CD4-positive, alpha-beta T cell (primary cell): ENCODE data around the gene FLT3LG. TPM values are rescaled to one million over a fixed set of nuclear protein-coding genes. Genes with fewer than 3 reads are reported as not detected.

Experiments
- ATAC-seq: fragments of 200-7000 bp; cut with Tn5 transposase; one replicate; pipeline ENCODE4 v1.10.0; 2022; ENCODE audit warnings: mild to moderate bottlenecking; ENCODE audit not compliant: poor library complexity
- CTCF ChIA-PET: fragments of 350-600 bp; sonication (Branson Sonifier 250); formaldehyde crosslinking; loops from one replicate; lab custom pipeline; 2021; ENCODE audit warnings: antibody characterized with exemption, inconsistent platforms; lab: Charles Lee
- POLR2A ChIA-PET: fragments of 350-600 bp; sonication (Branson Sonifier 250); formaldehyde crosslinking; loops from one replicate; lab custom pipeline; 2021; ENCODE audit warnings: antibody characterized with exemption, inconsistent platforms; lab: Charles Lee
- DNase-seq, 14 experiments: peaks; one replicate each; pipeline ENCODE4 v3.0.0-alpha.2; 2013 to 2020; ENCODE audit warnings: mixed read lengths in 2 of 14
- H3K27ac ChIP-seq, 2 donors: one replicate each; pipeline versions ENCODE4 v1.5.1 to v1.7.0; 2013; ENCODE audit warnings: low read length in 2 of 2, low read depth in 1 of 2, mild to moderate bottlenecking in 1 of 2
- H3K27me3 ChIP-seq, 2 experiments: 1 replicate in 1 of 2; 2 replicates in 1 of 2; pipeline versions ENCODE4 v1.6.1 to v1.7.0; 2013; ENCODE audit warnings: low read length in 2 of 2, control low read depth in 1 of 2, mild to moderate bottlenecking in 1 of 2, moderate library complexity in 1 of 2; ENCODE audit not compliant: insufficient read depth in 2 of 2, control insufficient read depth in 1 of 2
- H3K36me3 ChIP-seq: one replicate; pipeline ENCODE4 v1.6.1; 2013; ENCODE audit warnings: low read length, control low read depth; ENCODE audit not compliant: insufficient read depth
- H3K4me1 ChIP-seq: one replicate; pipeline ENCODE4 v1.6.1; 2013; ENCODE audit warnings: low read length, control low read depth; ENCODE audit not compliant: insufficient read depth
- H3K4me3 ChIP-seq: one replicate; pipeline ENCODE4 v1.5.1; 2013; ENCODE audit warnings: mild to moderate bottlenecking, low read length, moderate library complexity
- H3K9me3 ChIP-seq, 2 experiments: 1 replicate in 1 of 2; 2 replicates in 1 of 2; pipeline versions ENCODE4 v1.6.1 to v1.7.0; 2013; ENCODE audit warnings: low read length in 2 of 2, mild to moderate bottlenecking in 2 of 2, control low read depth in 1 of 2, moderate library complexity in 1 of 2; ENCODE audit not compliant: control insufficient read depth in 1 of 2, insufficient read depth in 1 of 2
- H3K27ac Mint-ChIP-seq: one replicate; pipeline ENCODE4 v1.8.0; 2020; ENCODE audit warnings: mixed read lengths
- H3K27me3 Mint-ChIP-seq: one replicate; pipeline ENCODE4 v1.8.0; 2021; ENCODE audit warnings: mixed read lengths
- H3K36me3 Mint-ChIP-seq: one replicate; pipeline ENCODE4 v1.8.0; 2021; ENCODE audit warnings: low read depth, mixed read lengths
- H3K4me1 Mint-ChIP-seq: one replicate; pipeline ENCODE4 v1.8.0; 2021; ENCODE audit warnings: low read depth, mixed read lengths
- H3K4me3 Mint-ChIP-seq: one replicate; pipeline ENCODE4 v1.8.0; 2020; ENCODE audit warnings: mild to moderate bottlenecking, mixed read lengths
- H3K9me3 Mint-ChIP-seq: one replicate; pipeline ENCODE4 v1.8.0; 2020; ENCODE audit warnings: mixed read lengths
- CTCF ChIP-seq: fragments of 200-600 bp; IDR thresholded peaks from one replicate; pipeline ENCODE4 v1.8.0; 2022; ENCODE audit warnings: antibody characterized with exemption, mild to moderate bottlenecking
- intact Hi-C, 2 experiments: fragments of 100-400 bp; cut with DNase I in 1 of 2; cut with micrococcal nuclease in 1 of 2; formaldehyde crosslinking; loops; one replicate each; pipeline versions ENCODE4 v1.15.1 to v1.9.0; 2023 to 2025; cut with DNase I, micrococcal nuclease
- total RNA-seq, 174 experiments: library from RNA in 2 of 174; stranded (reverse) in 2 of 174; gene quantifications; one replicate each; pipeline ENCODE4 v1.2.3 and lab custom pipeline; 2021 to 2026

FLT3LG gene
- total RNA-seq, 2 experiments from 2014 or later: 311 to 325 TPM

GRCh38 chr19:49513746-49514118 lies 39.7 kb downstream of the FLT3LG start:
- peak overlapping the region in 1 of 2 donors; percentile 46 for H3K27ac ChIP-seq
- intact Hi-C loops: loop anchor here in 1 of 2 experiments (2.0 kb wide), 1 partner anchor 15 kb away; the partner anchor contains the start of gene RCN3
- ChIA-PET CTCF (interaction anchor here (1.6 to 1.9 kb wide), 2 partner anchors 33 to 57 kb away, joined by 8 to 10 read pairs; no protein-coding TSS in a partner anchor), POLR2A (interaction anchor here (0.8 to 2.2 kb wide), 8 partner anchors 14 to 66 kb away, joined by 3 to 9 read pairs (median 7); partner anchors contain the start of genes NOSIP, RCN3 and RPS11)
- H3K4me3 ChIP-seq: peak overlapping the region; percentile 60
- H3K36me3 Mint-ChIP-seq: peaks cover 5% of the 10 kb centered on the region
- peaks cover 46% of the 10 kb centered on the region for H3K4me1 Mint-ChIP-seq
- H3K9me3 ChIP-seq: no peaks in the 10 kb centered on the region
- DNase-seq (peak in 1 of 14 experiments; percentile 24), ATAC-seq (peak; percentile 11)
- peak overlapping the region; percentile 90 for H3K4me3 Mint-ChIP-seq
- H3K36me3 ChIP-seq: no peaks in the 10 kb centered on the region
- no peaks in the 10 kb centered on the region for H3K9me3 Mint-ChIP-seq
- H3K4me1 ChIP-seq: peaks cover 44% of the 10 kb centered on the region
- no peak for TF ChIP-seq CTCF
- H3K27ac Mint-ChIP-seq: peak overlapping the region; percentile 82
- H3K27me3 ChIP-seq: no peaks in the 10 kb centered on the region
- no peaks in the 10 kb centered on the region for H3K27me3 Mint-ChIP-seq

- H3K4me3 Mint-ChIP-seq: peak overlapping the region; percentile 90
- H3K27me3 Mint-ChIP-seq: no peaks in the 10 kb centered on the region
- no peaks in the 10 kb centered on the region for H3K9me3 Mint-ChIP-seq
- no peaks in the 10 kb centered on the region for H3K9me3 ChIP-seq
- H3K36me3 ChIP-seq: no peaks in the 10 kb centered on the region
- H3K27ac Mint-ChIP-seq: peak overlapping the region; percentile 82
- DNase-seq (peak in 1 of 14 experiments; percentile 17), ATAC-seq (no peak)
- ChIA-PET POLR2A (interaction anchor here (0.6 to 2.2 kb wide), 8 partner anchors 12 to 66 kb away, joined by 3 to 9 read pairs (median 6); partner anchors contain the start of genes NOSIP and RPS11), CTCF (interaction anchor here (1.6 to 1.9 kb wide), 2 partner anchors 33 to 57 kb away, joined by 8 to 10 read pairs; no protein-coding TSS in a partner anchor)
- H3K27me3 ChIP-seq: no peaks in the 10 kb centered on the region
- no peak for TF ChIP-seq CTCF
- peak overlapping the region; percentile 60 for H3K4me3 ChIP-seq
- H3K4me1 Mint-ChIP-seq: peaks cover 48% of the 10 kb centered on the region
- peaks cover 9% of the 10 kb centered on the region for H3K36me3 Mint-ChIP-seq
- peak overlapping the region in 1 of 2 donors; percentile 46 for H3K27ac ChIP-seq
- intact Hi-C loops: no loop called here
- peaks cover 44% of the 10 kb centered on the region for H3K4me1 ChIP-seq
Observed at GRCh38 chr19:49514151-49514550, 40.1 kb downstream of the FLT3LG start.

- peaks cover 48% of the 10 kb centered on the region for H3K4me1 Mint-ChIP-seq
- DNase-seq (peak in 2 of 14 experiments; percentile 57), ATAC-seq (no peak)
- ChIA-PET POLR2A (interaction anchor here (0.6 to 1.0 kb wide), 2 partner anchors 9 to 12 kb away, joined by 3 to 4 read pairs; partner anchors contain the start of gene RCN3), CTCF (interaction anchor here (0.7 kb wide), 1 partner anchor 55 kb away, joined by 3 read pairs; no protein-coding TSS in a partner anchor)
- Histone ChIP-seq H3K4me1 (peaks cover 44% of the 10 kb centered on the region), H3K9me3 (no peaks in the 10 kb centered on the region), H3K27ac (no peak overlapping the region), H3K4me3 (no peak overlapping the region), H3K36me3 (peaks cover 2% of the 10 kb centered on the region), H3K27me3 (no peaks in the 10 kb centered on the region)
- no peak for TF ChIP-seq CTCF
- peaks cover 17% of the 10 kb centered on the region for H3K36me3 Mint-ChIP-seq
- no peaks in the 10 kb centered on the region for H3K9me3 Mint-ChIP-seq
- peak overlapping the region; percentile 76 for H3K27ac Mint-ChIP-seq
- no peaks in the 10 kb centered on the region for H3K27me3 Mint-ChIP-seq
- H3K4me3 Mint-ChIP-seq: peak overlapping the region; percentile 83
- intact Hi-C loops: no loop called here
Observed at GRCh38 chr19:49515767-49516166, 41.8 kb downstream of the FLT3LG start.
